Gastroesophageal sphincter (tissue), 3 donors: Measurements from ENCODE around the gene ZSCAN23.

Experiments
- EP300 ChIP-seq: sonication (generic); formaldehyde crosslinking; IDR thresholded peaks from one replicate; pipeline ENCODE4 v1.6.1; 2017; ENCODE audit warnings: antibody characterized with exemption, mild to moderate bottlenecking
- POLR2A ChIP-seq, 2 donors: fragments of 450-650 bp; IDR thresholded peaks; one replicate each; pipeline ENCODE4 v1.6.1; 2017; ENCODE audit warnings: antibody characterized with exemption in 2 of 2, mild to moderate bottlenecking in 2 of 2, moderate library complexity in 1 of 2
- TF ChIP-seq, protein P1 (sequence below), 4 experiments: fragments of 200-600 bp in 2 of 4; fragments of 450-650 bp in 2 of 4; sonication (generic) in 1 of 4; IDR thresholded peaks; one replicate each; pipeline ENCODE4 v1.5.1; 2017 to 2019; ENCODE audit warnings: antibody characterized with exemption in 4 of 4, mild to moderate bottlenecking in 2 of 4, moderate library complexity in 2 of 4

DNA sequence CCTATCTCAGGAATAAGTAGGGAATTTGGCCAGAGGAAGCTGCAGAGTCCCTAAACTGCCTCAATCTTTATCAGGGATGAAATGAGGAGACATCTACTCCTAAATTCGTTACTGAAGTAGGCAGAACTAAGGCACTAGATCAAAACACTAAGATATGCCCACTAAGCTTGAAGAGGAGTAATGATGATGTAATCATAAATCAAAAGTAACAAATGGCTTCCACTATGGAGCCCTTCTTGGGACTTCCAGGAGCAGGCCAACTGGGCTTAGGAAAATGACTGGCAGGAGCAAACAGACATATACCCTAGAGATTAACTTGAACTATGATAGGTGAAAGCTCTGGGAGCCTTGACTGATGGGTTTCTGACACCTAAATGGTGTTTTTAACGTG is 59.2 kb downstream of the ZSCAN23 start:
- TF ChIP-seq, protein P1, sequence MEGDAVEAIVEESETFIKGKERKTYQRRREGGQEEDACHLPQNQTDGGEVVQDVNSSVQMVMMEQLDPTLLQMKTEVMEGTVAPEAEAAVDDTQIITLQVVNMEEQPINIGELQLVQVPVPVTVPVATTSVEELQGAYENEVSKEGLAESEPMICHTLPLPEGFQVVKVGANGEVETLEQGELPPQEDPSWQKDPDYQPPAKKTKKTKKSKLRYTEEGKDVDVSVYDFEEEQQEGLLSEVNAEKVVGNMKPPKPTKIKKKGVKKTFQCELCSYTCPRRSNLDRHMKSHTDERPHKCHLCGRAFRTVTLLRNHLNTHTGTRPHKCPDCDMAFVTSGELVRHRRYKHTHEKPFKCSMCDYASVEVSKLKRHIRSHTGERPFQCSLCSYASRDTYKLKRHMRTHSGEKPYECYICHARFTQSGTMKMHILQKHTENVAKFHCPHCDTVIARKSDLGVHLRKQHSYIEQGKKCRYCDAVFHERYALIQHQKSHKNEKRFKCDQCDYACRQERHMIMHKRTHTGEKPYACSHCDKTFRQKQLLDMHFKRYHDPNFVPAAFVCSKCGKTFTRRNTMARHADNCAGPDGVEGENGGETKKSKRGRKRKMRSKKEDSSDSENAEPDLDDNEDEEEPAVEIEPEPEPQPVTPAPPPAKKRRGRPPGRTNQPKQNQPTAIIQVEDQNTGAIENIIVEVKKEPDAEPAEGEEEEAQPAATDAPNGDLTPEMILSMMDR (IDR thresholded peaks at IDR 0.05): no peak
- no peak for TF ChIP-seq POLR2A (IDR thresholded peaks at IDR 0.05)
- no peak for TF ChIP-seq EP300
